HG02571 (cell line): ENCODE data around the gene WDR53.
"Not testable (repeated sequence)": the region's sequence is repeated elsewhere in the genome, so short reads cannot be mapped to it uniquely, and the experiment has no call there.

Source experiments
- ATAC-seq: cut with Tn5 transposase; IDR thresholded peaks from one replicate; pipeline ENCODE4 v1.9.1; 2021; ENCODE audit warnings: mild to moderate bottlenecking, moderate library complexity; ENCODE audit not compliant: unreplicated experiment

Gene WDR53

DNA sequence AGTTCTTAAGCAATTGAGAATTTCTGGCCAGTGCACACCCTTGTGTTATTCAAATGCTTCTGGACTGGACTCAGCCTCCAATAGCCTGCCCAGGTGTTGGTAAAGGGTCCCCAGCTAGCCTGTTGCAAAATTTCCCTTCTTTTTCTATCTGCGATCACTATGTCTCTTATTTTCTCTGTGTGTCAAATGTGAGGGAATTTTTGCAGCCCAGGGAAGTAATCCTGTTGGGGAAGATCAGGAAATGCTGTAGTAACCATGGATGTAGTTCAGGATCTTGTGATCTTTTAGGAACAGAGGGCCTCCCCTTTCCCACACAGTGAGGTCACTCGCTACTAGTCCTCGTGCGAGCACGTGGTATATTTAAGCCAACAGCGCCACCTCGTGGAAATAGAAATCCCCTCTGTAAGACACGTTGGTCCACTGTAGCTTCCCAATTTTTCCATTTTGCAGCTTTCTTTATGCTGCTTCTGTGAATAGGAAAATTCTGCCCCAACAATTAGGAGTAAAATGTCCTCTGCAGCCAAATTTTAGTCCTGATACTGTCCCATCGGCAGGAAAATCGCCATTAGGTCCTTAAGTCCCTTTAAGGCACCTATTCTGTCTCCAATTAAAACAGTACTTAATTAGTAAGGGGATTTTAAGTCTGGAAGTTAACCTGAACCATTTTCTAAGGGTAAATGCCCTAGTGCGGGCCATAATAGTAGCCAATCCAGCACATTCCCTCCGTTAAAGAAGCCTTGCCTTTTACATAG is 49.2 kb downstream of the WDR53 start:
- ATAC-seq: no peak

DNA sequence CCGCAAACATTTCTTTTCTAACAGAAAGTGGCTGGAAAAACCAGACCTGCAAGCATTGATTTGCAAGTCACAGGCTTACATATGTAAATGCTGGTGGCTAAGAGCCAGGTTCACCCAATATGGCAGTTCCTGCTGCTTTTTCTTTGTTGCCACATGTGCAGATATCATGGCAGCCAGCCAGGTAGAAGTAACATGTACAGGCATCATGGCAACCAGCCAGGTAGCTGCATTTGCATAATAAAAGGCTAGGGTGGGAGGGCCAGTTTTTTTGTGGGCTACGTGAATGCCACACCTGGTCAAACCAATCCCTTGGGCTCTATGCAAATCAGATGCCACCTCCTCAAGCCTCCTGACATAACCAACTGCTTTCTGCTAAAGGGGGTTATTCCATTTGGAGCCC is 50.4 kb downstream of the WDR53 start:
- no peak for ATAC-seq

DNA sequence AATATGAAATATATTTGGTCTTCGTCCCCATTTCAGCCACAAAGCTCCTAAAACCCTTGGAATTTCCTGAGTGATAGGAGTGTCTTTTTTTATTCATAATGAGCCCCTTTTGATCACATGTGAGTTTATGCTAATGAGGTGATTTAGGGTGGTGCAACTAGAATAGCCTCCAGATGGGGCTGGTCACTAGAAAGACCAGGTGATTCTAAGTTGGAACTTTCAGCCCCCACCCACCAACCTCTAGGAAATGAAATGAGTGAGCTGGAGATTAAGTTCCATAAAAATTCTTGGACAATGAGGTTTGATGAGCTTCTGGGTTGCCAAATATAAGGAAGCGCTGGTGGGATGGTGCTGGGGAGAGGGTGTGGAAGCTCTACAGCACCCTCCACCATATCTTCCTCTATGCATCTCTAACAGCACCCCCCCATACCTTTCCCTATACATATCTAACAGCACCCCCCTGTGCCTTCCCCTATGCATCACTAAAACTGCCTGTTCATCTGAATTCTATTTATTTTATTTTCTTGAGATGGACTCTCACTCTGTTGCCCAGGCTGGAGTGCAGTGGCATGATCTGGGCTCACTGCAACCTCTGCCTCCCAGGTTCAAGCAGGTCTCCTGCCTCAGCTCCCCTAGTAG is 51.1 kb downstream of the WDR53 start:
- no peak for ATAC-seq

DNA sequence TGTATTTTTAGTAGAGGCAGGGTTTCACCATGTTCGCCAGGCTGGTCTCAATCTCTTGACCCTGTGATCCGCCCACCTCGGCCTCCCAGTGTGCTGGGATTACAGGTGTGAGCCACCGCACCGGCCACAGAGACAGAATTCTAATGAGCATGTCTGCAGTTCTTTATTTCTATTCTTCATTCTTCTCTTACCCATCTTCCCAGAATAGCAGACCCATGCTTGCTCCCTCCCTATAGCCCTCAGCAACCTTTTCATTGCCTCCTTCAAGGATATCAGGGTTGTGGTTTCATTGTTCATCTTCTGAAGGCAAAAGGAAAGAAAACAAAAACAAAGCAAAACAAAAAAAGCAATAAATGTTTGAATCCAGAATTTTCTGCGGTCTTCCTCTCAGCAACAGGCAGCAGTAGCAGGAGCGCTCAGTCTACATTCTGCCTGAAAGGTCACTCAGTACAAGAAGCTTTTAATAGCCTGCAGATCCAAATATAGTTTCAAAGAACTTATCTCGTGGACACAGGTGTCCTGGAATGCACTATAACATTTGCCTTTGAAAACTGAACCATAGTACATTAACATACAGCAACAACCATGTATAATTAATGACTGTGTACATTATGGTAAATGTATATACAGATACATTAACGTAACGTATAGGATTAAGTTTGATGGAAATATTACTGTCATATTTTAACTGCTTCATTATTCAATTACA is 53.3 kb downstream of the WDR53 start, which contains the start of gene SMCO1:
SMCO1 (minus strand) TSS at position 434 of the 709 bp plus-strand sequence; CDS start at position 297, 137 bp downstream.
- ATAC-seq: no peak

DNA sequence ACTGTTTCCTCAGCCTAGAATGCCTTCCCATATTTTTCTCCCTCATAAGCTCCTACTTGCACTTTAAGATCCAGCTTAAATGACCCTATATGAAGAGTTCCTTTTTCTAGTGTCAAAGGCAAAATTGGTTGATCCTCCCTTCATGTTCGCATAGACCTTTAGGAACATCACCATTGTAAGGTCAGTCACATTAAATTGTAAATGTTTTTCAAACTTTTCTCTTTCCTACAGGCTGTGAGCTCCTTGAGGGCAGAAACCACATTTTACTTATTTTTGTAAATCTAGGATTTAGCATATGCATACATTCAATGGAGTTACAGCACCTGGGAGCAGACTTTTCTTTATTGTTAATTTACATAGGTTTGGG is 54.0 kb downstream of the WDR53 start:
- ATAC-seq: no peak

DNA sequence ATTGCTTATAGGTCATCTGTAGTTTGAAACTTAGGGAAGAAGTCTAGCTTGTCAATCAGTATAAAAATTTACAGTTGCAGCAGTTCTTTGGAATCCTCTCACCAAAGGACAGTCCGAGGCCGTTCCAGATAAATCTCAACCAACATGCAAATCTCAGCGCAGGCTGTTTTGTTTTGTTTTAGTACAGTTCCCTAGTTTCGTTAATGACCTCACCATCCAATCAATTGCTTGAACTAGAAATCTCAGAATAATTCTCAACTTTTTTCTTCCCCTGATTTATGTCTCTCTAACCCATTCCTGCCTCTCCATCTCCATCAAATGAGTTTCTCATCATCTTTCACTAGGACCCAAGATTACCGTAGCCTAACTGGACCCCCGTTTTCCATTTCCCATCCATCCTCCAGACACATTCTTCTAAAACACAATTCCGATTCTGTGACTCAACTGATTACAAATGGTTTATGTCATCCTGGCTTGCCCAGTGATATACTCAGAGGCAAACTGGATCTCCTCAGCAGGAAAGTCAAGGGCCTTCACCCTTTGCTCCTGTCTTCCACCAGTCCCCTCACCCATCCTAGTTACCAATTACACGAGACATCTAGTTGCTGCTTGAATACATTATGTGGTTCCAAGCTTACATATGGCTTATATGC is 54.5 kb downstream of the WDR53 start:
- ATAC-seq: no peak

DNA sequence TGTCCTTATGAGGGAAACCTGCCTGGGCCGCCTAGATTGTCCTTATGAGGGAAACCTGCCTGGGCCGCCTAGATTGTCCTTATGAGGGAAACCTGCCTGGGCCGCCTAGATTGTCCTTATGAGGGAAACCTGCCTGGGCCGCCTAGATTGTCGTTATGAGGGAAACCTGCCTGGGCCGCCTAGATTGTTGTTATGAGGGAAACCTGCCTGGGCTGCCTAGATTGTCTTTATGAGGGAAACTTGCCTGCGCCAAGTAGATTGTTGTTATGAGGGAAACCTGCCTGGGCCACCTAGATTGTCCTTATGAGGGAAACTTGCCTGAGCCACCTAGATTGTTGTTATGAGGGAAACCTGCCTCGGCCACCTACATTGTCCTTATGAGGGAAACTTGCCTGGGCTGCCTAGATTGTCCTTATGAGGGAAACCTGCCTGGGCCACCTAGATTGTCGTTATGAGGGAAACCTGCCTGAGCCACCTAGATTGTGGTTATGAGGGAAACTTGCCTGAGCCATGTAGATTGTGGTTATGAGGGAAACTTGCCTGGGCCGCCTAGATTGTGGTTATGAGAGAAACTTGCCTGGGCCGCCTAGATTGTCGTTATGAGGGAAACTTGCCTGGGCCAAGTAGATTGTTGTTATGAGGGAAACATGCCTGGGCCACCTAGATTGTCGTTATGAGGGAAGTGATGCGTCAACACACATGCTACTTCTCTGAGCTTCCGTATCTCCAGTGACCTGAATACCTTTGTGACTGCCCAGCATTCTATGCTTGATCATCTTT is 56.5 kb downstream of the WDR53 start:
- ATAC-seq: not testable (repeated sequence)

DNA sequence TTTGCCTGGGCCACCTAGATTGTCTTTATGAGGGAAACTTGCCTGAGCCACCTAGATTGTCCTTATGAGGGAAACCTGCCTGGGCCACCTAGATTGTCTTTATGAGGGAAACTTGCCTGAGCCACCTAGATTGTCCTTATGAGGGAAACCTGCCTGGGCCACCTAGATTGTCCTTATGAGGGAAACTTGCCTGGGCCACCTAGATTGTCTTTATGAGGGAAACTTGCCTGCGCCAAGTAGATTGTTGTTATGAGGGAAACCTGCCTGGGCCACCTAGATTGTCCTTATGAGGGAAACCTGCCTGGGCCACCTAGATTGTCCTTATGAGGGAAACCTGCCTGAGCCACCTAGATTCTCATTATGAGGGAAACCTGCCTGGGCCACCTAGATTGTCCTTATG is 57.2 kb downstream of the WDR53 start:
- not testable (repeated sequence) for ATAC-seq

DNA sequence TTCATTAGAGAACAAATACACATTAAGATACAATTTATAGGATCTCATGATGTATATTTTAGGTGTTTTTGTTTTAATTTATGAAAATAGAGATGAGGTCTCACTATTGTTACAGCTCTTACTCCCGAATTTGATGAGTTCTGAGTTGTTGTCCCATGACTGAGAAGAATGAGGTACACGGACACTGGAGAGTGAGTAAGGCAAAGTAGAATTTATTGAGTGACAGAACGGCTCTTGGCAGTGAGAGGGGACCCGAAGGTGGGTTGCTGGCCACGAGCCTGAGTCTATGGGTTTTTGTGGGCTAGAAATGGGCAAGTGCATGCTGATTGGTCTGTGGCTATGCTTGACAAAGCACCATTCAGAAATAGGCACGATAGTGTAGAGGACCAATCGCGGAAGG is 61.7 kb downstream of the WDR53 start:
- no peak for ATAC-seq

DNA sequence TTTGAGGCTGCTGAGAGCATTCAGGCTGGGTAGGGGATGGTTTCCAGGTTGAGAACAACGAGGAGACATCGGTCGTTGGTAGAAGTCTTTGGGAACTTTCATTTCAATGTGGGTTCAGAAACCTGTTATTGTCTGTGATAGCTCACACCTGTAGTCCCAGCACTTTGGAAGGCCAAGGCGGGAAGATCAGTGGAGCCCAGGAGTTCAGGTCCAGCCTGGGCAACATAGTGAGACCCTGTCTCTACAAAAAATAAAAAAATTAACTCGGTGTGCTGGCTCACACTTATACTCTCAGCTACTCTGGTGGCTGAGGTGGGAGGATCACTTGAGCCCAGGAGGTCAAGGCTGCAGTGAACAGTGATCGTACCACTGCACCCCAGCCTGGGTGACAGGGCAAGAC is 63.8 kb downstream of the WDR53 start:
- ATAC-seq: no peak
